Stimulated activated CD4-positive, alpha-beta T cell treated with anti-CD3 and anti-CD28 coated beads, TNF-alpha, amount 100 ng/mL, for 48 hours (primary cell): Measurements from ENCODE around the gene ZNF408.
"Not testable (repeated sequence)": the region's sequence is repeated elsewhere in the genome, so short reads cannot be mapped to it uniquely, and the experiment has no call there.

ENCODE experiments used
- DNase-seq, 3 donors: peaks; one replicate each; pipeline ENCODE4 v3.0.0-alpha.2; 2020; ENCODE audit warnings: low read depth in 3 of 3

ZNF408 gene

GRCh38 chr11:46697303-46697702 lies 3.5 kb upstream of the ZNF408 start:
- DNase-seq = no peak

- no peak for DNase-seq
Measured at GRCh38 chr11:46697723-46698122, 3.1 kb upstream of the ZNF408 start.

- no peak for DNase-seq
Measured at GRCh38 chr11:46698597-46698996, 2.2 kb upstream of the ZNF408 start.

- no peak for DNase-seq
Measured at GRCh38 chr11:46701078-46701654, 335 bp downstream of the ZNF408 start.

- DNase-seq = no peak
Measured at GRCh38 chr11:46705070-46705688, 4.3 kb downstream of the ZNF408 start.

- DNase-seq = no peak
Measured at GRCh38 chr11:46706886-46707285, 6.1 kb downstream of the ZNF408 start.

GRCh38 chr11:46709351-46709750 lies 8.5 kb downstream of the ZNF408 start:
- not testable (repeated sequence) for DNase-seq

- no peak for DNase-seq
Measured at GRCh38 chr11:46710821-46711269, 10.0 kb downstream of the ZNF408 start.

GRCh38 chr11:46711303-46711702 lies 10.5 kb downstream of the ZNF408 start:
- no peak for DNase-seq

- DNase-seq = no peak
Measured at GRCh38 chr11:46712874-46713576, 12.2 kb downstream of the ZNF408 start.

GRCh38 chr11:46717825-46718154 lies 17.0 kb downstream of the ZNF408 start:
- not testable (repeated sequence) for DNase-seq

- DNase-seq = no peak
Measured at GRCh38 chr11:46718155-46719019, 17.6 kb downstream of the ZNF408 start.

- DNase-seq = no peak
Measured at GRCh38 chr11:46719048-46719542, 18.3 kb downstream of the ZNF408 start, which contains the start of gene F2. F2 (plus strand) TSS chr11:46719213; CDS start chr11:46719236, 23 bp downstream.

GRCh38 chr11:46719543-46720218 lies 18.9 kb downstream of the ZNF408 start:
- no peak for DNase-seq

- DNase-seq = no peak
Measured at GRCh38 chr11:46721286-46721685, 20.5 kb downstream of the ZNF408 start.

GRCh38 chr11:46722566-46723358 lies 21.9 kb downstream of the ZNF408 start:
- DNase-seq = no peak

- DNase-seq = no peak
Measured at GRCh38 chr11:46723359-46723680, 22.5 kb downstream of the ZNF408 start.

GRCh38 chr11:46724088-46724487 lies 23.3 kb downstream of the ZNF408 start:
- no peak for DNase-seq

- DNase-seq = no peak
Measured at GRCh38 chr11:46725338-46726205, 24.7 kb downstream of the ZNF408 start.
